GM10266 (cell line): ENCODE results near the gene METTL27.

Experiments used
- DNase-seq: peaks from one replicate; pipeline ENCODE4 v3.0.0; 2012; ENCODE audit errors: extremely low spot score
- CTCF ChIP-seq: IDR thresholded peaks from 2 replicates; pipeline ENCODE4 v1.5.1; 2012; ENCODE audit warnings: mild to moderate bottlenecking, low read depth; ENCODE audit not compliant: control insufficient read depth, insufficient read depth; ENCODE audit errors: missing control alignments

The METTL27 gene

DNA sequence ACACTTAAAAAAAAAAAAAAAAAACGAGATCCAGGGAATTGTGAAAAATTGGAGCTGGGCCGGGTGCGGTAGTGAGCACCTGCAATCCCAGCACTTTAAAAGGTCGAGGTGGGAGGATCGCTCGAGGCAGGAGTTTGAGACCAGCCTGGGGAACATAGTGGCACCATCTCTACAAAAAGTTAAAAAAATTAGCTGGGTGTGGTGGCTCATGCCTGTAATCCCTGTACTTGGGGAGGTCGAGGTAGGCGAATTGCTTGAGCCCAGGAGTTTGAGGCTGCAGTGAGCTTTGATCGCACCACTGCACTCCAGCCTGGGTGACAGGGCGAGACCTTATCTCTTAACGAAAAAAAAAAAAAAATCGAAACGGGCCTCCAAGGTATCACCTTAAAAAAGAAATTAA lies 9.5 kb downstream of the METTL27 start:
- DNase-seq, result no peak
- TF ChIP-seq CTCF, result no peak

DNA sequence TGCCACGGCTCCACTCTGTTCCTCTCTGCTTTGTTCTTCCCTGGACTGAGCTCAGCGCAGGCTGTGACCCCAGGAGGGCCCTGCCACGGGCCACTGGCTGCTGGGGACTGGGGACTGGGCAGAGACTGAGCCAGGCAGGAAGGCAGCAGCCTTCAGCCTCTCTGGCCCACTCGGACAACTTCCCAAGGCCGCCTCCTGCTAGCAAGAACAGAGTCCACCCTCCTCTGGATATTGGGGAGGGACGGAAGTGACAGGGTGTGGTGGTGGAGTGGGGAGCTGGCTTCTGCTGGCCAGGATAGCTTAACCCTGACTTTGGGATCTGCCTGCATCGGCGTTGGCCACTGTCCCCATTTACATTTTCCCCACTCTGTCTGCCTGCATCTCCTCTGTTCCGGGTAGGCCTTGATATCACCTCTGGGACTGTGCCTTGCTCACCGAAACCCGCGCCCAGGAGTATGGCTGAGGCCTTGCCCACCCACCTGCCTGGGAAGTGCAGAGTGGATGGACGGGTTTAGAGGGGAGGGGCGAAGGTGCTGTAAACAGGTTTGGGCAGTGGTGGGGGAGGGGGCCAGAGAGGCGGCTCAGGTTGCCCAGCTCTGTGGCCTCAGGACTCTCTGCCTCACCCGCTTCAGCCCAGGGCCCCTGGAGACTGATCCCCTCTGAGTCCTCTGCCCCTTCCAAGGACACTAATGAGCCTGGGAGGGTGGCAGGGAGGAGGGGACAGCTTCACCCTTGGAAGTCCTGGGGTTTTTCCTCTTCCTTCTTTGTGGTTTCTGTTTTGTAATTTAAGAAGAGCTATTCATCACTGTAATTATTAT lies 10.3 kb downstream of the METTL27 start:
- TF ChIP-seq CTCF, result no peak
- no peak for DNase-seq

DNA sequence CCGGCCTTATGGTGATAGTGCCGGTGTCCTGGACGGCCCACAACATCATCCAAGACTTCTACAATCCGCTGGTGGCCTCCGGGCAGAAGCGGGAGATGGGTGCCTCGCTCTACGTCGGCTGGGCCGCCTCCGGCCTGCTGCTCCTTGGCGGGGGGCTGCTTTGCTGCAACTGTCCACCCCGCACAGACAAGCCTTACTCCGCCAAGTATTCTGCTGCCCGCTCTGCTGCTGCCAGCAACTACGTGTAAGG lies 10.8 kb downstream of the METTL27 start:
- no peak for TF ChIP-seq CTCF
- no peak for DNase-seq

GRCh38 chr7:73830681-73831583 lies 11.4 kb downstream of the METTL27 start, which contains the start of gene CLDN4:
Gene CLDN4, plus strand, starts transcription at chr7:73830996. Its CDS starts 206 bp downstream, at chr7:73831202.
- no peak for DNase-seq
- TF ChIP-seq CTCF, result no peak

- TF ChIP-seq CTCF, result no peak
- DNase-seq, result no peak
These were observed 12.2 kb downstream of the METTL27 start for GRCh38 chr7:73829921-73830680.

DNA sequence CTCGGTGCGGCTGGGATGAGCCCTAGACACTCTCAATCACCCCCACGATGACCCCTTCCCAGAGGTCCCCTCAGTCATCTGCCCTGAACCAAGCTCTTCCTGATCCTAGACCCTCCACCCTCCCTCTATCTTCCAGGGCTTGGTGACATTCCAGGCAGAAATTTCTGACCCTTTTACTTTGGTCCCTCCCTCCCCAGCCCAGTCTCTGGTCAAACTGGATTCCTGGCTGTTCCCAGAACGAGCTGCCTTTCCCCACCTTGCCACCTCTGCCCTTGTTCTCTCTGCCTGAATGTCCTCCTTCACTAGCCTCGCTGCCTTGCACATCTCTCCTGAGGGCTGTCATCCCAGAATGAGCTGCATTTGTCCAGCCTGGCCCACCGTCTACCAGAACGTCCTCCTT lies 12.8 kb downstream of the METTL27 start:
- TF ChIP-seq CTCF, result no peak
- no peak for DNase-seq
